ENCODE data around the gene TET1.

DNA sequence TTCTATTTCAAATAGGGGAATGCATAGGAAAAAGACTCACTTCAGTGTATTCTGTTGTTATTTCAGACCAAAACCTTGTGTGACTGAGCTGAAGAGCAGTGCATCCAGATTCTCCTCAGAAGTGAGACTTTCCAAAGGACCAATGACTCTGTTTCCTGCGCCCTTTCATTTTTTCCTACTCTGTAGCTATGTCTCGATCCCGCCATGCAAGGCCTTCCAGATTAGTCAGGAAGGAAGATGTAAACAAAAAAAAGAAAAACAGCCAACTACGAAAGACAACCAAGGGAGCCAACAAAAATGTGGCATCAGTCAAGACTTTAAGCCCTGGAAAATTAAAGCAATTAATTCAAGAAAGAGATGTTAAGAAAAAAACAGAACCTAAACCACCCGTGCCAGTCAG lies 12.0 kb downstream of the TET1 start:
- TF ChIP-seq, protein P1, sequence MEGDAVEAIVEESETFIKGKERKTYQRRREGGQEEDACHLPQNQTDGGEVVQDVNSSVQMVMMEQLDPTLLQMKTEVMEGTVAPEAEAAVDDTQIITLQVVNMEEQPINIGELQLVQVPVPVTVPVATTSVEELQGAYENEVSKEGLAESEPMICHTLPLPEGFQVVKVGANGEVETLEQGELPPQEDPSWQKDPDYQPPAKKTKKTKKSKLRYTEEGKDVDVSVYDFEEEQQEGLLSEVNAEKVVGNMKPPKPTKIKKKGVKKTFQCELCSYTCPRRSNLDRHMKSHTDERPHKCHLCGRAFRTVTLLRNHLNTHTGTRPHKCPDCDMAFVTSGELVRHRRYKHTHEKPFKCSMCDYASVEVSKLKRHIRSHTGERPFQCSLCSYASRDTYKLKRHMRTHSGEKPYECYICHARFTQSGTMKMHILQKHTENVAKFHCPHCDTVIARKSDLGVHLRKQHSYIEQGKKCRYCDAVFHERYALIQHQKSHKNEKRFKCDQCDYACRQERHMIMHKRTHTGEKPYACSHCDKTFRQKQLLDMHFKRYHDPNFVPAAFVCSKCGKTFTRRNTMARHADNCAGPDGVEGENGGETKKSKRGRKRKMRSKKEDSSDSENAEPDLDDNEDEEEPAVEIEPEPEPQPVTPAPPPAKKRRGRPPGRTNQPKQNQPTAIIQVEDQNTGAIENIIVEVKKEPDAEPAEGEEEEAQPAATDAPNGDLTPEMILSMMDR (IDR thresholded peaks at IDR 0.05; ENCODE audit: insufficient read depth, low read length) = no peak
- TF ChIP-seq POLR2AphosphoS5 (IDR thresholded peaks at IDR 0.05; ENCODE audit: low read depth) (no peak), GABPA (IDR thresholded peaks at IDR 0.05; ENCODE audit: low read depth) (no peak)
- TF ChIP-seq, protein P2, sequence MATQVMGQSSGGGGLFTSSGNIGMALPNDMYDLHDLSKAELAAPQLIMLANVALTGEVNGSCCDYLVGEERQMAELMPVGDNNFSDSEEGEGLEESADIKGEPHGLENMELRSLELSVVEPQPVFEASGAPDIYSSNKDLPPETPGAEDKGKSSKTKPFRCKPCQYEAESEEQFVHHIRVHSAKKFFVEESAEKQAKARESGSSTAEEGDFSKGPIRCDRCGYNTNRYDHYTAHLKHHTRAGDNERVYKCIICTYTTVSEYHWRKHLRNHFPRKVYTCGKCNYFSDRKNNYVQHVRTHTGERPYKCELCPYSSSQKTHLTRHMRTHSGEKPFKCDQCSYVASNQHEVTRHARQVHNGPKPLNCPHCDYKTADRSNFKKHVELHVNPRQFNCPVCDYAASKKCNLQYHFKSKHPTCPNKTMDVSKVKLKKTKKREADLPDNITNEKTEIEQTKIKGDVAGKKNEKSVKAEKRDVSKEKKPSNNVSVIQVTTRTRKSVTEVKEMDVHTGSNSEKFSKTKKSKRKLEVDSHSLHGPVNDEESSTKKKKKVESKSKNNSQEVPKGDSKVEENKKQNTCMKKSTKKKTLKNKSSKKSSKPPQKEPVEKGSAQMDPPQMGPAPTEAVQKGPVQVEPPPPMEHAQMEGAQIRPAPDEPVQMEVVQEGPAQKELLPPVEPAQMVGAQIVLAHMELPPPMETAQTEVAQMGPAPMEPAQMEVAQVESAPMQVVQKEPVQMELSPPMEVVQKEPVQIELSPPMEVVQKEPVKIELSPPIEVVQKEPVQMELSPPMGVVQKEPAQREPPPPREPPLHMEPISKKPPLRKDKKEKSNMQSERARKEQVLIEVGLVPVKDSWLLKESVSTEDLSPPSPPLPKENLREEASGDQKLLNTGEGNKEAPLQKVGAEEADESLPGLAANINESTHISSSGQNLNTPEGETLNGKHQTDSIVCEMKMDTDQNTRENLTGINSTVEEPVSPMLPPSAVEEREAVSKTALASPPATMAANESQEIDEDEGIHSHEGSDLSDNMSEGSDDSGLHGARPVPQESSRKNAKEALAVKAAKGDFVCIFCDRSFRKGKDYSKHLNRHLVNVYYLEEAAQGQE (IDR thresholded peaks at IDR 0.05; ENCODE audit: insufficient replicate concordance, low read depth) = no peak

Data from HL-60 (cell line).